Skin epidermis (tissue), 12 donors: Measurements from ENCODE around the gene IL31RA.
A peak's percentile ranks its signal among the peaks of the same experiment; 100 is the strongest.

ENCODE experiments used
- H3K27ac ChIP-seq, 21 experiments: fragments of 200-600 bp; sonication (generic) in 11 of 21; one replicate each; pipeline ENCODE4 v1.5.0; 2020; ENCODE audit warnings: mild to moderate bottlenecking in 3 of 21, inconsistent platforms in 2 of 21, moderate library complexity in 2 of 21
- H3K4me3 ChIP-seq, 7 experiments: fragments of 200-600 bp; sonication (generic) in 2 of 7; one replicate each; pipeline ENCODE4 v1.5.0; 2020; ENCODE audit warnings: inconsistent platforms in 2 of 7, mild to moderate bottlenecking in 2 of 7, moderate library complexity in 1 of 7

IL31RA gene

GRCh38 chr5:55897206-55897894 is 46.2 kb downstream of the IL31RA start:
- Histone ChIP-seq H3K27ac (peak overlapping the region in 2 of 21 experiments; percentile 9 to 25), H3K4me3 (no peak overlapping the region)

- no peak overlapping the region for H3K4me3 ChIP-seq
Observed at GRCh38 chr5:55897905-55898304, 46.7 kb downstream of the IL31RA start.

GRCh38 chr5:55899344-55899743 is 48.2 kb downstream of the IL31RA start:
- H3K4me3 ChIP-seq, result no peak overlapping the region
- H3K27ac ChIP-seq, result no peak overlapping the region

More at GRCh38 chr5:55897905-55898304, 46.7 kb downstream of the IL31RA start:
- peak overlapping the region in 1 of 21 experiments; percentile 9 for H3K27ac ChIP-seq

GRCh38 chr5:55900068-55900467 is 48.9 kb downstream of the IL31RA start:
- Histone ChIP-seq H3K4me3 (no peak overlapping the region), H3K27ac (no peak overlapping the region)

- Histone ChIP-seq H3K4me3 (no peak overlapping the region), H3K27ac (no peak overlapping the region)
Observed at GRCh38 chr5:55900776-55901175, 49.6 kb downstream of the IL31RA start.

GRCh38 chr5:55902696-55903095 is 51.5 kb downstream of the IL31RA start:
- Histone ChIP-seq H3K4me3 (no peak overlapping the region), H3K27ac (no peak overlapping the region)

GRCh38 chr5:55903121-55903701 is 52.1 kb downstream of the IL31RA start:
- peak overlapping the region in 1 of 21 experiments; percentile 11 for H3K27ac ChIP-seq
- H3K4me3 ChIP-seq, result no peak overlapping the region

- H3K4me3 ChIP-seq, result no peak overlapping the region
- no peak overlapping the region for H3K27ac ChIP-seq
Observed at GRCh38 chr5:55904152-55904551, 53.0 kb downstream of the IL31RA start.

GRCh38 chr5:55905251-55905650 is 54.1 kb downstream of the IL31RA start:
- no peak overlapping the region for H3K27ac ChIP-seq
- no peak overlapping the region for H3K4me3 ChIP-seq

GRCh38 chr5:55907927-55908326 is 56.8 kb downstream of the IL31RA start:
- H3K4me3 ChIP-seq, result no peak overlapping the region

GRCh38 chr5:55908804-55909203 is 57.6 kb downstream of the IL31RA start:
- Histone ChIP-seq H3K27ac (no peak overlapping the region), H3K4me3 (no peak overlapping the region)

More at GRCh38 chr5:55907927-55908326, 56.8 kb downstream of the IL31RA start:
- H3K27ac ChIP-seq, result no peak overlapping the region

GRCh38 chr5:55911784-55912653 is 60.9 kb downstream of the IL31RA start:
- Histone ChIP-seq H3K27ac (no peak overlapping the region), H3K4me3 (no peak overlapping the region)

GRCh38 chr5:55913466-55914413 is 62.6 kb downstream of the IL31RA start:
- Histone ChIP-seq H3K27ac (no peak overlapping the region), H3K4me3 (no peak overlapping the region)

GRCh38 chr5:55914971-55915370 is 63.8 kb downstream of the IL31RA start:
- H3K27ac ChIP-seq, result no peak overlapping the region
- no peak overlapping the region for H3K4me3 ChIP-seq

- Histone ChIP-seq H3K27ac (no peak overlapping the region), H3K4me3 (no peak overlapping the region)
Observed at GRCh38 chr5:55915783-55916182, 64.6 kb downstream of the IL31RA start.

- H3K4me3 ChIP-seq, result no peak overlapping the region
- no peak overlapping the region for H3K27ac ChIP-seq
Observed at GRCh38 chr5:55916986-55917385, 65.8 kb downstream of the IL31RA start.

GRCh38 chr5:55917402-55918086 is 66.4 kb downstream of the IL31RA start:
- H3K4me3 ChIP-seq, result no peak overlapping the region
- no peak overlapping the region for H3K27ac ChIP-seq

- no peak overlapping the region for H3K27ac ChIP-seq
Observed at GRCh38 chr5:55918087-55919035, 67.2 kb downstream of the IL31RA start.

More at GRCh38 chr5:55918087-55919035, 67.2 kb downstream of the IL31RA start:
- no peak overlapping the region for H3K4me3 ChIP-seq
